Left colon (tissue), 2 donors: ENCODE measurements around the gene ADGRV1. TPM values are rescaled to one million over a fixed set of nuclear protein-coding genes. Genes with fewer than 3 reads are reported as not detected.
"Not testable (repeated sequence)": the region's sequence is repeated elsewhere in the genome, so short reads cannot be mapped to it uniquely, and the experiment has no call there.

Experiments used
- ATAC-seq: fragments of 200-7000 bp; cut with Tn5 transposase; one replicate; pipeline ENCODE4 v1.9.1; 2020; ENCODE audit warnings: mild to moderate bottlenecking, moderate library complexity
- DNase-seq, 2 donors: peaks; one replicate each; pipeline ENCODE4 v3.0.0-alpha.2; 2020
- intact Hi-C, 2 donors: fragments of 100-400 bp; cut with DNase I in 1 of 2; cut with micrococcal nuclease in 1 of 2; formaldehyde crosslinking; loops; one replicate each; pipeline versions ENCODE4 v1.11.2 to v1.14.0; 2022; cut with DNase I, micrococcal nuclease
- total RNA-seq, 2 donors: library from RNA; stranded (reverse); fragmentation: NEBNext Ultra II Directional; extraction: Animal tissue kit (Norgen Biotek cat#: 25700); gene quantifications; one replicate each; pipeline ENCODE4 v1.2.1, GENCODE V29; 2021
- donor health status: DM: no; HTN: no; CAD: no.
- donor health status: DM: yes; HTN: yes; CAD: no.

ADGRV1 gene
- total RNA-seq, 2 donors from 2014 or later: 3.8 to 7.3 TPM

DNA sequence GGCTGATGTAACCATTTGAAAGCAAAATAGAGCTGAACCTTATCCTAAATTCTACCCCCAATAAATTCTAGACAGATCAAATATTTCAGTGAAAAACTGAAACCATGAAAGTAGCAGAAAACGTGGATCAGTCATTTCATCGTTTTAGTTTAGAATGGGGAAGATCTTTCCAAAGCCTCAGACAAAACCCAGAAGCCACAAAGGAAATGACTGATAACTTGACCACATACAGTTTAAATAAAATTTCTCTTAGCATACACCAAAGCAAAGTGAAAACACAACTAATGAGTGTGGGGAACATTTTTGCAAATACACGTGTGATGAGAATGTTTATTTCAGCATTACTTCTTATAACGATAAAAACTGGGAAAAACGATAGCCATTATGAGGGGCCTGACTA, 284.8 kb downstream of the ADGRV1 start:
- ATAC-seq: no peak
- intact Hi-C loops: no loop called here
- DNase-seq: no peak

DNA sequence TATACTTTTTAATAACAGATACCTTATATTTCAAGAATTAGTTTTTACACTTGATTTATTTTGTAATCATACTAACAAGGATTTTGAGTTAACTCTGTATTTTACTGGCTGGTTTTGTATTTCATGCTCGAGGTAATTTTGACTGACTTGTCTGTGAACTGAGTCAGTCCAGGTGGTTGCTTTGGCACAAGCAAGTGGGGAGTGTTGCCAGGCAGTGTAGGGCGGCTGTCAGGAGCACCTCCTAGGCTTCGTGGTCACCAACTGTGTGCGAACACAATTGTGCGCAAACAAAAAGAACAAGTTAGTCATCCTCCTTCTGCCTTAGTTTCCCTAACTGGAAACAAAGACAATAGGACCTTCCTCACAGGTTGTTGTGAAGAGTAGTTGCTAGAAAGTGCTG, 286.3 kb downstream of the ADGRV1 start:
- no peak for DNase-seq
- no peak for ATAC-seq
- intact Hi-C loops: no loop called here

DNA sequence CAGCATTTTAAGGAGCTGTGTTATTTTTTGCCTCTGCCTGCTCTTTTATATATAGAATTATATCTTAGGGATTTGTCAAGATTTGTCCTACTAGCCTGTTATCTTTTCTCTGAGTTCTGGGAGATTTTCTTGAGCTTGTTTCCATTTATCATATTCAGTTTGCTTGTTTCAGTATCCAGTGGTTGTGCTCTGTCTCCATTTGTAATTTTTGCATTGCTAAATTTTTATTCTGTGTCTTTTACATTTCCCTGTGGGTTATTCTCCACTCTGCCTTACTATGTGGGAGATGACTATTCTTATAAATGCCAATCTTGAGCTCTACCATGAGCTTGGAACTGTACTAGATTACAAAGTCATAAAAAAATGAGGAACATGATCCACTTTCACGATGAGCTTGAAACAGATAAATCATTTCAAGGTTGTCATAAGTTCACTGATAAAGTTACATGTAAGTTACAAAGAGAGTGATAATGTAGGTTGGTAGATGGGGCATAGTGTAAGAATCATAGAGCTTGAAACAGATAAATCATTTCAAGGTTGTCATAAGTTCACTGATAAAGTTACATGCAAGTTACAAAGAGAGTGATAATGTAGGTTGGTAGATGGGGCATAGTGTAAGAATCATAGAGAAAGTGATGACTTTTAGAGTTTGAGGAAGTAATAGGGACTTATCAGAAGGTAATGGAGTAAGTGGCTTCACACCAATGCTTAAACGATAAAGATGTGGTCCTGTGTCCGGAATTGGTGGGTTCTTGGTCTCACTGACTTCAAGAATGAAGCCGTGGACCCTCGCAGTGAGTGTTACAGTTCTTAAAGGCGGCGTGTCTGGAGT, 287.3 kb downstream of the ADGRV1 start:
- intact Hi-C loops: no loop called here
- DNase-seq: no peak
- ATAC-seq: peak; percentile 13

DNA sequence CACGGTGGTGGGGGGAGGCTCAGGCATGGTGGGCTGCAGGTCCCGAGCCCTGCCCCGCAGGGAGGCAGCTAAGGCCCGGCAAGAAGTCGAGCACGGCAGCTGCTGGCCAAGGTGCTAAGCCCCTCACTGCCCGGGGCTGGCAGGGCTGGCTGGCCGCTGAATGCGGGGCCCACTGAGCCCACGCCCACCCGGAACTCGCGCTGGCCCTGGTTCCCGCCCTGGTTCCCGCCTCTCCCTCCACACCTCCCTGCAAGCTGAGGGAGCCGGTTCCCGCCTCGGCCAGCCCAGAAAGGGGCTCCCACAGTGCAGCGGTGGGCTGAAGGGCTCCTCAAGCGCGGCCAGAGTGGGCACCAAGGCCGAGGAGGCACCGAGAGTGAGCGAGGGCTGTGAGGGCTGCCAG, 289.0 kb downstream of the ADGRV1 start:
- DNase-seq, intact Hi-C loops, ATAC-seq: not testable (repeated sequence)

GRCh38 chr5:90849939-90850338, 291.3 kb downstream of the ADGRV1 start:
- DNase-seq: no peak
- no peak for ATAC-seq
- intact Hi-C loops: no loop called here

- intact Hi-C loops: no loop called here
- no peak for DNase-seq
- no peak for ATAC-seq
These were observed 293.9 kb downstream of the ADGRV1 start for GRCh38 chr5:90852531-90852930.

- no peak for DNase-seq
- intact Hi-C loops: no loop called here
- ATAC-seq: no peak
These were observed 295.2 kb downstream of the ADGRV1 start for GRCh38 chr5:90853750-90854149.

DNA sequence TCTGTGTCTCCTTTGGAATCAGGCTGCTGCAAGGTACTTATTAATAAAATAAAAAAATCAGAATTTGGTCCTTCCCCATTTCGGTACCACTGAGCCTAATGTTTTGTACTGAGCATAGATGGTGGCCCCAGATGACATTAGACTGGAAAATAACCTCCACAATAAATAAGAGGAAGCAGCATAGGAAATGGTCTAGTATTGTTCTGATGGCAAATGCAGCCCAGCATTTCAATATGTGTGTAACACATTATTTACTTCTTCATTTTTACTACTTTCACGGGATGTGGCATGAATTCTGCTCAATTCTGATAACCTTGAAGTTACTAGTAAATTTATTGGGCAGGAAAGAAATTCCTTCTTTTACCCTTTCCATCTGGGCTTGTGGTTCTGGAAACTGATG, 295.6 kb downstream of the ADGRV1 start:
- no peak for ATAC-seq
- no peak for DNase-seq
- intact Hi-C loops: no loop called here

DNA sequence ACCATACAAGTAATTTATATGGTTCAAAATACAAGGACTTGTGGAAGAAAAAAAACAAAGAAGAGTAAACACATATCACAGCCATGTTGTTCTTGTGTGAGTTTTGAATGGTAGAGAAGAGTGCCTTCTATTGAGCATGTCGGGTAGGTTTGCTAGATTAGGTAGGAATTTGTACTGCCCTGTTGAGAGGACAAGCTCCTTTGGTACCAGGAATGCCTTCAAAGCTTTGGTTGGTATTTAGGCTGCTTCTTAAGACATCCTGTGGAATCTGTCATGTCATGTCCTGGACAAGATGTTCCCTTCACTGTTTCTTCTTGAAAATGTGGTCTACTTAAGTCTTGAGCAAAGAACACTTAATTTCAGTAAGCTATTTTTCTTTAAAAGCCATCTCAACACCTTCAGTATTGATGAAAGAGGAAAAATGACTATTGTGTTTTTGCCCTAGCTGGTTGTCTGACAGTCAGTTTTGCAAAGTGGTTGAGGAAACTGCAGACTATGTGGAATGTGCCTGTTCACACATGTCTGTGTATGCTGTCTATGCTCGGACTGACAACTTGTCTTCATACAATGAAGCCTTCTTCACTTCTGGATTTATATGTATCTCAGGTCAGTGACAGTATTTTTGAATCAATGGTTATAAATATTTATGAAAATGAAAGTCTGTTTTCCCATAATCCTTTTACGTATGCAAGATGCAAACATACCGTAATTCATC, 296.9 kb downstream of the ADGRV1 start:
- DNase-seq: no peak
- no peak for ATAC-seq
- intact Hi-C loops: no loop called here

DNA sequence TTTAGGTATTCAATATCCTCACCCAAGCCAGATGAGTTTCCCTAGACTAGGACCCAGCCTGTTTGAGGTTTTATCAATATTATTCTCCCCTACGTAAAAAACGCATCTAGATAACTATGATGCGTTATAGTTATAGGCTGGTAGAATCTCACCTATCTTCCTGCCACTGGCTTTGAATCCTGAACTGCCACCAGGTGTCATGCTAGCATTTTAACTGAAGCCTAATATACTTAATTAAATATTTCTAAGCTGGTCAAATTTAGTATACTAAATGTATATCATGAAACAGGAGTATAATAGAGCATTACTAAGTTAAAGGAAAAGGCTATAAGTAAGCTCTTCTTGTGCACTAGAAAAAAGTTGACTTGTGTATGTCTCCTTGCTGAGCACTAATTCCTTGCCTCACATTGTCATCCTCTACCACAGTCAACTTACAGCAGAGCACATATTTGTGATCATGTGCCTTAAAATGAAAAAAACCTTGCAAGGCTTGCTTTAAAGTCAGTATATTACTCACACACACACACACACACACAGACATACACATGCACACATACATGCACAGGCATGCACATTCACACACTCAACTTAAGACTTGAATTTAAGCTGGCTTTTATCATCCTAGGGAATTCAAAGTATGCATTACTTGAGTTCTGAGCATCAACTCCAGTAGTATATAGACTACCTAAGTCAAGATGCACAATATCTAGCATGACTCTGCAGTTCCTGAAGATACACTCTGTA, 303.4 kb downstream of the ADGRV1 start:
- intact Hi-C loops: loop anchor here in 1 of 2 donors (10.0 kb wide), 1 partner anchor 233 kb away; no protein-coding TSS in a partner anchor
- no peak for ATAC-seq
- no peak for DNase-seq

GRCh38 chr5:90865180-90865579, 306.6 kb downstream of the ADGRV1 start:
- ATAC-seq: no peak
- DNase-seq: no peak
- intact Hi-C loops: loop anchor here in 1 of 2 donors (5.0 to 10.0 kb wide), 2 partner anchors 230 to 557 kb away; no protein-coding TSS in a partner anchor

DNA sequence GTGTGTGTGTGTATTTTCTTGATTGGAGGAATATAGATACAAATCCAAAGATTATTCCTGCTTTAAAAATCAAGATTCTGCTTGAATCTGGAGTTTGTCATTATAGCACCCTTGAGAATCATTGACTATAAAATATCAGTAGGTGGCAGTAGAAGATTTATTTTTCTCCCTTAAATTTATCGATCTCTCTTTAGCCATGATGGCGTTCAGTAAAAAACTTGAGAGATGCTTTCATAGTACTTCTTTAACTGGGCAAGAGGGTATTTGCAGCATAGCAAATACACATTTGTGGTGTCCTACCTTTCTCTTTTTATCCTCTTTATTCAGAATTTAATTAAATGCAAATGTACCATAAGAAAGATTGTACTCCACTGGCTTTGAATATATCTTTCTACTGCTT, 307.7 kb downstream of the ADGRV1 start:
- ATAC-seq (peak; percentile 72), DNase-seq (no peak)
- intact Hi-C loops: loop anchor here in 1 of 2 donors (5.0 to 10.0 kb wide), 2 partner anchors 228 to 556 kb away; no protein-coding TSS in a partner anchor

GRCh38 chr5:90866915-90867731, 308.5 kb downstream of the ADGRV1 start:
- ATAC-seq: no peak
- DNase-seq: no peak
- intact Hi-C loops: loop anchor here in 1 of 2 donors (5.0 to 10.0 kb wide), 2 partner anchors 228 to 555 kb away; no protein-coding TSS in a partner anchor

- no peak for ATAC-seq
- intact Hi-C loops: loop anchor here in 1 of 2 donors (5.0 to 10.0 kb wide), 2 partner anchors 226 to 554 kb away; no protein-coding TSS in a partner anchor
- DNase-seq: no peak
These were observed 310.2 kb downstream of the ADGRV1 start for GRCh38 chr5:90868799-90869198.

GRCh38 chr5:90871391-90871991, 312.9 kb downstream of the ADGRV1 start:
- intact Hi-C loops: no loop called here
- no peak for DNase-seq
- ATAC-seq: no peak

GRCh38 chr5:90873033-90873517, 314.5 kb downstream of the ADGRV1 start:
- ATAC-seq: no peak
- DNase-seq: no peak
- intact Hi-C loops: no loop called here

- no peak for DNase-seq
- no peak for ATAC-seq
- intact Hi-C loops: no loop called here
These were observed 315.5 kb downstream of the ADGRV1 start for GRCh38 chr5:90874066-90874465.

GRCh38 chr5:90875456-90875855, 316.9 kb downstream of the ADGRV1 start:
- DNase-seq (no peak), ATAC-seq (no peak)
- intact Hi-C loops: no loop called here
